ENCODE measurements around the gene TRIM33.
"Not testable (repeated sequence)": the region's sequence is repeated elsewhere in the genome, so short reads cannot be mapped to it uniquely, and the experiment has no call there.

TRIM33 gene

GRCh38 chr1:114387010-114387360 is 124.0 kb downstream of the TRIM33 start:
- DNase-seq (ENCODE audit: low read depth), result no peak
- H3K4me3 ChIP-seq (ENCODE audit: low read depth, low read length), result no peak overlapping the region
- TF ChIP-seq CTCF (IDR thresholded peaks at IDR 0.05; ENCODE audit: insufficient read depth, low read depth, low read length, missing control alignments), result no peak

- no peak for DNase-seq (ENCODE audit: low read depth)
- no peak for TF ChIP-seq CTCF (IDR thresholded peaks at IDR 0.05; ENCODE audit: insufficient read depth, low read depth, low read length, missing control alignments)
- H3K4me3 ChIP-seq (ENCODE audit: low read depth, low read length), result no peak overlapping the region
Measured at GRCh38 chr1:114386129-114387009, 124.6 kb downstream of the TRIM33 start.

GRCh38 chr1:114384922-114385321 is 126.1 kb downstream of the TRIM33 start:
- TF ChIP-seq CTCF (IDR thresholded peaks at IDR 0.05; ENCODE audit: insufficient read depth, low read depth, low read length, missing control alignments), result no peak
- no peak overlapping the region for H3K4me3 ChIP-seq (ENCODE audit: low read depth, low read length)
- no peak for DNase-seq (ENCODE audit: low read depth)

- H3K4me3 ChIP-seq (ENCODE audit: low read depth, low read length), result no peak overlapping the region
- no peak for DNase-seq (ENCODE audit: low read depth)
- no peak for TF ChIP-seq CTCF (IDR thresholded peaks at IDR 0.05; ENCODE audit: insufficient read depth, low read depth, low read length, missing control alignments)
Measured at GRCh38 chr1:114379987-114380386, 131.0 kb downstream of the TRIM33 start.

- H3K4me3 ChIP-seq (ENCODE audit: low read depth, low read length), result no peak overlapping the region
- no peak for DNase-seq (ENCODE audit: low read depth)
- no peak for TF ChIP-seq CTCF (IDR thresholded peaks at IDR 0.05; ENCODE audit: insufficient read depth, low read depth, low read length, missing control alignments)
Measured at GRCh38 chr1:114379358-114379757, 131.6 kb downstream of the TRIM33 start.

- TF ChIP-seq CTCF (IDR thresholded peaks at IDR 0.05; ENCODE audit: insufficient read depth, low read depth, low read length, missing control alignments), result no peak
- no peak for DNase-seq (ENCODE audit: low read depth)
- H3K4me3 ChIP-seq (ENCODE audit: low read depth, low read length), result no peak overlapping the region
Measured at GRCh38 chr1:114377356-114377755, 133.6 kb downstream of the TRIM33 start.

- TF ChIP-seq CTCF (IDR thresholded peaks at IDR 0.05; ENCODE audit: insufficient read depth, low read depth, low read length, missing control alignments), result no peak
- no peak overlapping the region for H3K4me3 ChIP-seq (ENCODE audit: low read depth, low read length)
- no peak for DNase-seq (ENCODE audit: low read depth)
Measured at GRCh38 chr1:114369930-114370329, 141.1 kb downstream of the TRIM33 start.

GRCh38 chr1:114369266-114369919 is 141.6 kb downstream of the TRIM33 start:
- H3K4me3 ChIP-seq (ENCODE audit: low read depth, low read length); DNase-seq (ENCODE audit: low read depth): not testable (repeated sequence)

All from GM12865 (cell line).